Retinal pigment epithelial cell (primary cell): Measurements from ENCODE around the gene COX7B2.

ENCODE experiments used
- DNase-seq: peaks from one replicate; pipeline ENCODE4 v3.0.0-alpha.2; 2010; ENCODE audit warnings: low read depth
- H3K4me3 ChIP-seq: 2 replicates; pipeline ENCODE4 v1.5.1; 2011; ENCODE audit warnings: mild to moderate bottlenecking, low read length, control low read depth, moderate library complexity
- CTCF ChIP-seq: conservative IDR thresholded peaks from 2 replicates; pipeline ENCODE4 v1.5.1; 2011; ENCODE audit warnings: low read depth, low read length, control low read depth, inconsistent platforms

Gene COX7B2

GRCh38 chr4:46698891-46699290 is 210.2 kb downstream of the COX7B2 start:
- no peak overlapping the region for H3K4me3 ChIP-seq
- no peak for DNase-seq
- no peak for TF ChIP-seq CTCF
